GM23338 (cell line): ENCODE data around the gene GRM8. TPM values are rescaled to one million over a fixed set of nuclear protein-coding genes. Genes with fewer than 3 reads are reported as not detected.

Source experiments
- ATAC-seq: fragments of 200-7000 bp; cut with Tn5 transposase; 3 replicates; pipeline ENCODE4 v1.9.1; 2020
- DNase-seq: peaks from one replicate; pipeline ENCODE4 v3.0.0-alpha.2; 2015; ENCODE audit warnings: low spot score
- H2AFZ ChIP-seq: fragments of 200-600 bp; sonication (generic); 2 replicates; pipeline ENCODE4 v1.8.0; 2016; ENCODE audit warnings: antibody characterized with exemption, mild to moderate bottlenecking, moderate library complexity
- H3F3A ChIP-seq: fragments of 200-600 bp; sonication (generic); replicated peaks from 2 replicates; pipeline ENCODE4 v1.8.0; 2017; ENCODE audit warnings: antibody characterized with exemption, mixed run types, low read depth
- H3K27ac ChIP-seq: fragments of 200-600 bp; sonication (generic); 2 replicates; pipeline ENCODE4 v1.6.1; 2016; ENCODE audit warnings: low read depth
- H3K27me3 ChIP-seq: fragments of 200-600 bp; sonication (generic); 2 replicates; pipeline ENCODE4 v1.8.0; 2016; ENCODE audit warnings: mild to moderate bottlenecking, mixed run types, moderate library complexity; ENCODE audit not compliant: insufficient read depth
- H3K36me3 ChIP-seq: fragments of 200-600 bp; sonication (generic); 2 replicates; pipeline ENCODE4 v1.8.0; 2016; ENCODE audit warnings: mild to moderate bottlenecking; ENCODE audit not compliant: insufficient read depth
- H3K4me1 ChIP-seq: fragments of 200-600 bp; sonication (generic); 2 replicates; pipeline ENCODE4 v1.8.0; 2016; ENCODE audit warnings: mild to moderate bottlenecking, moderate library complexity; ENCODE audit not compliant: insufficient read depth
- H3K4me2 ChIP-seq: fragments of 200-600 bp; sonication (generic); 2 replicates; pipeline ENCODE4 v1.7.1; 2017; ENCODE audit warnings: mixed run types
- H3K4me3 ChIP-seq: fragments of 200-600 bp; sonication (generic); 2 replicates; pipeline ENCODE4 v1.6.1; 2016; ENCODE audit warnings: mixed run types
- H3K79me2 ChIP-seq: fragments of 200-600 bp; sonication (generic); replicated peaks from 2 replicates; pipeline ENCODE4 v1.8.0; 2017; ENCODE audit warnings: mild to moderate bottlenecking; ENCODE audit not compliant: insufficient read depth
- H3K9me2 ChIP-seq: fragments of 200-600 bp; sonication (generic); 2 replicates; pipeline ENCODE4 v1.8.0; 2017; ENCODE audit not compliant: insufficient read depth
- H4K20me1 ChIP-seq: fragments of 200-600 bp; sonication (generic); replicated peaks from 2 replicates; pipeline ENCODE4 v1.8.0; 2017; ENCODE audit warnings: mild to moderate bottlenecking; ENCODE audit not compliant: insufficient read depth
- H3K27ac Mint-ChIP-seq: 2 replicates; pipeline ENCODE4 v1.8.0; 2020; ENCODE audit warnings: inconsistent platforms, mild to moderate bottlenecking, moderate library complexity, mixed read lengths
- H3K27me3 Mint-ChIP-seq: 3 replicates; pipeline ENCODE4 v1.8.0; 2022; ENCODE audit warnings: low read depth, mild to moderate bottlenecking, moderate library complexity, mixed read lengths, inconsistent platforms; ENCODE audit not compliant: insufficient read depth, poor library complexity
- H3K36me3 Mint-ChIP-seq: 3 replicates; pipeline ENCODE4 v1.8.0; 2021; ENCODE audit warnings: low read depth, mild to moderate bottlenecking, inconsistent platforms, moderate library complexity, mixed read lengths
- H3K4me1 Mint-ChIP-seq: 3 replicates; pipeline ENCODE4 v1.8.0; 2020; ENCODE audit warnings: mild to moderate bottlenecking, inconsistent platforms, mixed read lengths
- H3K4me3 Mint-ChIP-seq: 3 replicates; pipeline ENCODE4 v1.8.0; 2021; ENCODE audit warnings: moderate library complexity, mild to moderate bottlenecking, inconsistent platforms, mixed read lengths
- H3K9me3 Mint-ChIP-seq: 3 replicates; pipeline ENCODE4 v1.8.0; 2020; ENCODE audit warnings: moderate library complexity, mild to moderate bottlenecking, inconsistent platforms, mixed read lengths
- CREB1 ChIP-seq: fragments of 250-450 bp; sonication (Bioruptor Pico); IDR thresholded peaks from 2 replicates; pipeline ENCODE4 v1.5.0; 2020; ENCODE audit warnings: low read depth, mild to moderate bottlenecking, moderate library complexity
- EZH2 ChIP-seq: fragments of 200-600 bp; sonication (generic); IDR thresholded peaks from one replicate; pipeline ENCODE4 v1.8.0; 2017; ENCODE audit warnings: antibody characterized with exemption, mild to moderate bottlenecking, low read depth; ENCODE audit not compliant: unreplicated experiment
- JUNB ChIP-seq: IDR thresholded peaks from one replicate; pipeline ENCODE4 v1.6.1; 2016; ENCODE audit warnings: antibody characterized with exemption; ENCODE audit not compliant: unreplicated experiment
- NANOG ChIP-seq: IDR thresholded peaks from 2 replicates; pipeline ENCODE4 v1.6.1; 2016; ENCODE audit warnings: antibody characterized with exemption, borderline replicate concordance
- POLR2AphosphoS5 ChIP-seq: IDR thresholded peaks from 2 replicates; pipeline ENCODE4 v1.6.1; 2016; ENCODE audit warnings: antibody characterized with exemption, low read depth
- STAT1 ChIP-seq: IDR thresholded peaks from one replicate; pipeline ENCODE4 v1.6.1; 2016; ENCODE audit warnings: antibody characterized with exemption; ENCODE audit not compliant: unreplicated experiment
- ZNF114 ChIP-seq: fragments of 250-450 bp; sonication (Bioruptor Pico); IDR thresholded peaks from 2 replicates; pipeline ENCODE4 v1.5.0; 2020; ENCODE audit warnings: mild to moderate bottlenecking, moderate library complexity
- ZNF331 ChIP-seq: fragments of 250-450 bp; sonication (Bioruptor Pico); IDR thresholded peaks from 2 replicates; pipeline ENCODE4 v1.5.0; 2020; ENCODE audit warnings: low read depth, mild to moderate bottlenecking, moderate library complexity
- polyA plus RNA-seq: library from polyadenylated mRNA; unstranded; fragments of >200 nt; fragmentation: Nextera tagmentation; extraction: Ambion mirVana; gene quantifications from 2 replicates; pipeline ENCODE4 v1.2.1, GENCODE V29; 2016
- total RNA-seq: library from RNA; depleted of rRNA; stranded (reverse); fragments of >200 nt; shearing (Covaris generic); gene quantifications from 2 replicates; pipeline ENCODE4 v1.2.3, GENCODE V29; 2014
- TF ChIP-seq, protein P1 (sequence below), 2 experiments: fragments of 200-600 bp in 1 of 2; sonication (generic) in 1 of 2; conservative IDR thresholded peaks; 2 replicates each; pipeline versions ENCODE4 v1.5.1 to v1.6.1; 2016 to 2017; ENCODE audit warnings: antibody characterized with exemption in 2 of 2, low read depth in 2 of 2, mild to moderate bottlenecking in 2 of 2, moderate library complexity in 1 of 2
- TF ChIP-seq, protein P2 (sequence below): IDR thresholded peaks from one replicate; pipeline ENCODE4 v1.6.1; 2018; ENCODE audit warnings: antibody characterized with exemption; ENCODE audit not compliant: unreplicated experiment
- TF ChIP-seq, protein P3 (sequence below): IDR thresholded peaks from 2 replicates; pipeline ENCODE4 v1.6.1; 2016; ENCODE audit warnings: antibody characterized with exemption

GRM8 gene
- total and polyA plus RNA-seq, 2 experiments from 2014 or later: 1.9 to 6.6 TPM

DNA sequence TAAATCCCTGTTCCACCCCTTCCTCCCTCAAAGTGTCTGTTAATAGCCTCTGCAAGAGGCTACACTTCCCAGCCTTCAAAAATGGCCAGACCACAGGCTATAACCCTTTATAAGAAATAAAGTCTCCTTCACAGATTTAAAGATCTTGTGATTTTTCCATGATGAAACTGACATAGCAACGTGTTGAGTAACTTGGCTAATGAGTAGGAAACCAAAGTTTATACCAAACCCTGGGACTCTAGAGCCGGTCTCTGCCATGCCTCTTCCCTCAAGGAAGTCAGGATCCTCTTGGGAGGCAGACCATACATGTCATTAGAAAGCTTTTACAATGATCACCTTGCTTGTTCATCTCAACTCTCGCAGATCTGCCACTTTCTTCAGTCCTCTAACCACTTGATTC lies 44.4 kb downstream of the GRM8 start:
- H3K36me3 Mint-ChIP-seq: no peaks in the 10 kb centered on the region
- Histone ChIP-seq H3K4me2 (no peak overlapping the region), H3K4me3 (no peak overlapping the region), H3K27ac (no peak overlapping the region), H2AFZ (no peak overlapping the region), H3K79me2 (no peaks in the 10 kb centered on the region), H4K20me1 (no peaks in the 10 kb centered on the region), H3K9me2 (0 out of 2 replicates have a peak, but pooled peaks cover 4% of the 10 kb centered on the region), H3K36me3 (no peaks in the 10 kb centered on the region), H3F3A (no peaks in the 10 kb centered on the region), H3K27me3 (no peaks in the 10 kb centered on the region), H3K4me1 (no peaks in the 10 kb centered on the region)
- H3K4me1 Mint-ChIP-seq: no peaks in the 10 kb centered on the region
- no peak overlapping the region for H3K4me3 Mint-ChIP-seq
- TF ChIP-seq ZNF331 (no peak), CREB1 (CRISPR knock-in tag) (no peak), POLR2AphosphoS5 (no peak), STAT1 (no peak), EZH2 (no peak)
- TF ChIP-seq, protein P1, sequence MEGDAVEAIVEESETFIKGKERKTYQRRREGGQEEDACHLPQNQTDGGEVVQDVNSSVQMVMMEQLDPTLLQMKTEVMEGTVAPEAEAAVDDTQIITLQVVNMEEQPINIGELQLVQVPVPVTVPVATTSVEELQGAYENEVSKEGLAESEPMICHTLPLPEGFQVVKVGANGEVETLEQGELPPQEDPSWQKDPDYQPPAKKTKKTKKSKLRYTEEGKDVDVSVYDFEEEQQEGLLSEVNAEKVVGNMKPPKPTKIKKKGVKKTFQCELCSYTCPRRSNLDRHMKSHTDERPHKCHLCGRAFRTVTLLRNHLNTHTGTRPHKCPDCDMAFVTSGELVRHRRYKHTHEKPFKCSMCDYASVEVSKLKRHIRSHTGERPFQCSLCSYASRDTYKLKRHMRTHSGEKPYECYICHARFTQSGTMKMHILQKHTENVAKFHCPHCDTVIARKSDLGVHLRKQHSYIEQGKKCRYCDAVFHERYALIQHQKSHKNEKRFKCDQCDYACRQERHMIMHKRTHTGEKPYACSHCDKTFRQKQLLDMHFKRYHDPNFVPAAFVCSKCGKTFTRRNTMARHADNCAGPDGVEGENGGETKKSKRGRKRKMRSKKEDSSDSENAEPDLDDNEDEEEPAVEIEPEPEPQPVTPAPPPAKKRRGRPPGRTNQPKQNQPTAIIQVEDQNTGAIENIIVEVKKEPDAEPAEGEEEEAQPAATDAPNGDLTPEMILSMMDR (conservative IDR thresholded peaks at IDR 0.05; ENCODE audit: low read depth in 2 of 2): no peak
- TF ChIP-seq, protein P2, sequence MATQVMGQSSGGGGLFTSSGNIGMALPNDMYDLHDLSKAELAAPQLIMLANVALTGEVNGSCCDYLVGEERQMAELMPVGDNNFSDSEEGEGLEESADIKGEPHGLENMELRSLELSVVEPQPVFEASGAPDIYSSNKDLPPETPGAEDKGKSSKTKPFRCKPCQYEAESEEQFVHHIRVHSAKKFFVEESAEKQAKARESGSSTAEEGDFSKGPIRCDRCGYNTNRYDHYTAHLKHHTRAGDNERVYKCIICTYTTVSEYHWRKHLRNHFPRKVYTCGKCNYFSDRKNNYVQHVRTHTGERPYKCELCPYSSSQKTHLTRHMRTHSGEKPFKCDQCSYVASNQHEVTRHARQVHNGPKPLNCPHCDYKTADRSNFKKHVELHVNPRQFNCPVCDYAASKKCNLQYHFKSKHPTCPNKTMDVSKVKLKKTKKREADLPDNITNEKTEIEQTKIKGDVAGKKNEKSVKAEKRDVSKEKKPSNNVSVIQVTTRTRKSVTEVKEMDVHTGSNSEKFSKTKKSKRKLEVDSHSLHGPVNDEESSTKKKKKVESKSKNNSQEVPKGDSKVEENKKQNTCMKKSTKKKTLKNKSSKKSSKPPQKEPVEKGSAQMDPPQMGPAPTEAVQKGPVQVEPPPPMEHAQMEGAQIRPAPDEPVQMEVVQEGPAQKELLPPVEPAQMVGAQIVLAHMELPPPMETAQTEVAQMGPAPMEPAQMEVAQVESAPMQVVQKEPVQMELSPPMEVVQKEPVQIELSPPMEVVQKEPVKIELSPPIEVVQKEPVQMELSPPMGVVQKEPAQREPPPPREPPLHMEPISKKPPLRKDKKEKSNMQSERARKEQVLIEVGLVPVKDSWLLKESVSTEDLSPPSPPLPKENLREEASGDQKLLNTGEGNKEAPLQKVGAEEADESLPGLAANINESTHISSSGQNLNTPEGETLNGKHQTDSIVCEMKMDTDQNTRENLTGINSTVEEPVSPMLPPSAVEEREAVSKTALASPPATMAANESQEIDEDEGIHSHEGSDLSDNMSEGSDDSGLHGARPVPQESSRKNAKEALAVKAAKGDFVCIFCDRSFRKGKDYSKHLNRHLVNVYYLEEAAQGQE: no peak
- DNase-seq (no peak), ATAC-seq (no peak)
- peaks cover 2% of the 10 kb centered on the region for H3K27me3 Mint-ChIP-seq
- H3K27ac Mint-ChIP-seq: no peak overlapping the region
- no peaks in the 10 kb centered on the region for H3K9me3 Mint-ChIP-seq

DNA sequence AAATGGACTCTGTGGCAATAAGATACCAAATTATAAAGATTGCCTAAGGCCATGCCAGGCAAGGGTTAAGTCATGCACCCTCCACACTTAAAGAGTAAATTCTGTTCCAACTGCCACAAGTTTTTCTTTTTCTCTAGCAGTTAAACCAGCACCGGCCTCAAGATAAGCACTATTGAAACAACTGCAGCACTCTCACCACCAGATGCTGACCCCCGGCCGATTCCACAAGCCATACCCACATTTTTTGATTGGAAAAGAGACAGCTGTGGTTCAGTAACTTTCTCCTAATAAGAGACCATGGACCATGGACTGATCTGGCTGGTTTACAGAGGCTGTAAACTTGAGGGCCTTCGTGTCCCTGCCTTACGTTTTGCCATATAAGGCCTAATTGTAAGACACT lies 44.9 kb downstream of the GRM8 start:
- H3K4me3 ChIP-seq: no peak overlapping the region
- H3K36me3 ChIP-seq: no peaks in the 10 kb centered on the region
- no peak overlapping the region for H3K27ac ChIP-seq
- Mint-ChIP-seq H3K4me3 (no peak overlapping the region), H3K9me3 (no peaks in the 10 kb centered on the region), H3K4me1 (no peaks in the 10 kb centered on the region), H3K27ac (no peak overlapping the region), H3K27me3 (peaks cover 2% of the 10 kb centered on the region), H3K36me3 (no peaks in the 10 kb centered on the region)
- no peaks in the 10 kb centered on the region for H3K27me3 ChIP-seq
- H3K79me2 ChIP-seq: no peaks in the 10 kb centered on the region
- H3F3A ChIP-seq: no peaks in the 10 kb centered on the region
- no peak for DNase-seq
- H2AFZ ChIP-seq: no peak overlapping the region
- no peaks in the 10 kb centered on the region for H3K4me1 ChIP-seq
- H4K20me1 ChIP-seq: no peaks in the 10 kb centered on the region
- H3K4me2 ChIP-seq: no peak overlapping the region
- ATAC-seq: no peak
- H3K9me2 ChIP-seq: 0 out of 2 replicates have a peak, but pooled peaks cover 4% of the 10 kb centered on the region
- no peak for TF ChIP-seq JUNB
- TF ChIP-seq ZNF114 (CRISPR knock-in tag): no peak
- no peak for TF ChIP-seq EZH2
- TF ChIP-seq, protein P3, sequence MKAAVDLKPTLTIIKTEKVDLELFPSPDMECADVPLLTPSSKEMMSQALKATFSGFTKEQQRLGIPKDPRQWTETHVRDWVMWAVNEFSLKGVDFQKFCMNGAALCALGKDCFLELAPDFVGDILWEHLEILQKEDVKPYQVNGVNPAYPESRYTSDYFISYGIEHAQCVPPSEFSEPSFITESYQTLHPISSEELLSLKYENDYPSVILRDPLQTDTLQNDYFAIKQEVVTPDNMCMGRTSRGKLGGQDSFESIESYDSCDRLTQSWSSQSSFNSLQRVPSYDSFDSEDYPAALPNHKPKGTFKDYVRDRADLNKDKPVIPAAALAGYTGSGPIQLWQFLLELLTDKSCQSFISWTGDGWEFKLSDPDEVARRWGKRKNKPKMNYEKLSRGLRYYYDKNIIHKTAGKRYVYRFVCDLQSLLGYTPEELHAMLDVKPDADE: no peak
- no peak for TF ChIP-seq NANOG
- TF ChIP-seq, protein P2: no peak
